Measurements from ENCODE around the gene USP9X. TPM values are rescaled to one million over a fixed set of nuclear protein-coding genes. Genes with fewer than 3 reads are reported as not detected.

Gene USP9X
- total RNA-seq, 1 donor from 2014 or later: 75.3 TPM

- Mint-ChIP-seq H3K4me1 (ENCODE audit: low read depth) (no peaks in the 10 kb centered on the region), H3K36me3 (ENCODE audit: insufficient read depth) (peaks cover 21% of the 10 kb centered on the region), H3K9me3 (ENCODE audit: low read depth) (peaks cover 11% of the 10 kb centered on the region)
Observed at GRCh38 chrX:41133551-41133950, 48.3 kb downstream of the USP9X start.

GRCh38 chrX:41137589-41137988 is 52.3 kb downstream of the USP9X start:
- H3K4me1 Mint-ChIP-seq (ENCODE audit: low read depth): no peaks in the 10 kb centered on the region
- H3K27ac Mint-ChIP-seq: no peak overlapping the region
- H3K36me3 Mint-ChIP-seq (ENCODE audit: insufficient read depth): peaks cover 19% of the 10 kb centered on the region
- DNase-seq (ENCODE audit: low spot score, unreplicated experiment): no peak
- TF ChIP-seq CTCF (IDR thresholded peaks at IDR 0.05; ENCODE audit: unreplicated experiment): peak; percentile 51
- H3K4me3 Mint-ChIP-seq (ENCODE audit: low read depth): no peak overlapping the region
- no peaks in the 10 kb centered on the region for H3K27me3 Mint-ChIP-seq
- H3K9me3 Mint-ChIP-seq (ENCODE audit: low read depth): peaks cover 14% of the 10 kb centered on the region

More at GRCh38 chrX:41133551-41133950, 48.3 kb downstream of the USP9X start:
- Mint-ChIP-seq H3K27me3 (no peaks in the 10 kb centered on the region), H3K27ac (no peak overlapping the region), H3K4me3 (ENCODE audit: low read depth) (no peak overlapping the region)
- no peak for TF ChIP-seq CTCF (IDR thresholded peaks at IDR 0.05; ENCODE audit: unreplicated experiment)
- DNase-seq (ENCODE audit: low spot score, unreplicated experiment): no peak

- Mint-ChIP-seq H3K27me3 (no peaks in the 10 kb centered on the region), H3K4me1 (ENCODE audit: low read depth) (no peaks in the 10 kb centered on the region), H3K4me3 (ENCODE audit: low read depth) (no peak overlapping the region), H3K27ac (no peak overlapping the region), H3K9me3 (ENCODE audit: low read depth) (peaks cover 5% of the 10 kb centered on the region), H3K36me3 (ENCODE audit: insufficient read depth) (peaks cover 8% of the 10 kb centered on the region)
- TF ChIP-seq CTCF (IDR thresholded peaks at IDR 0.05; ENCODE audit: unreplicated experiment): no peak
- DNase-seq (ENCODE audit: low spot score, unreplicated experiment): no peak
Observed at GRCh38 chrX:41142130-41142910, 57.1 kb downstream of the USP9X start.

- no peak for DNase-seq (ENCODE audit: low spot score, unreplicated experiment)
- no peaks in the 10 kb centered on the region for H3K27me3 Mint-ChIP-seq
- H3K27ac Mint-ChIP-seq: no peak overlapping the region
- no peak for TF ChIP-seq CTCF (IDR thresholded peaks at IDR 0.05; ENCODE audit: unreplicated experiment)
- peaks cover 12% of the 10 kb centered on the region for H3K36me3 Mint-ChIP-seq (ENCODE audit: insufficient read depth)
- H3K9me3 Mint-ChIP-seq (ENCODE audit: low read depth): peaks cover 5% of the 10 kb centered on the region
- H3K4me1 Mint-ChIP-seq (ENCODE audit: low read depth): no peaks in the 10 kb centered on the region
- H3K4me3 Mint-ChIP-seq (ENCODE audit: low read depth): no peak overlapping the region
Observed at GRCh38 chrX:41144873-41145272, 59.6 kb downstream of the USP9X start.

- no peak overlapping the region for H3K27ac Mint-ChIP-seq
- H3K9me3 Mint-ChIP-seq (ENCODE audit: low read depth): peaks cover 5% of the 10 kb centered on the region
- no peaks in the 10 kb centered on the region for H3K27me3 Mint-ChIP-seq
- no peak for TF ChIP-seq CTCF (IDR thresholded peaks at IDR 0.05; ENCODE audit: unreplicated experiment)
- H3K36me3 Mint-ChIP-seq (ENCODE audit: insufficient read depth): peaks cover 13% of the 10 kb centered on the region
- no peaks in the 10 kb centered on the region for H3K4me1 Mint-ChIP-seq (ENCODE audit: low read depth)
- no peak for DNase-seq (ENCODE audit: low spot score, unreplicated experiment)
- no peak overlapping the region for H3K4me3 Mint-ChIP-seq (ENCODE audit: low read depth)
Observed at GRCh38 chrX:41145920-41146608, 60.8 kb downstream of the USP9X start.
